C1 segment of cervical spinal cord (tissue), 14 donors: ENCODE results near the gene SIX3.

ENCODE experiments used
- DNase-seq, 14 donors: peaks; one replicate each; lab custom pipeline; 2025; lab: John Stamatoyannopoulos, UW

Gene SIX3

DNA sequence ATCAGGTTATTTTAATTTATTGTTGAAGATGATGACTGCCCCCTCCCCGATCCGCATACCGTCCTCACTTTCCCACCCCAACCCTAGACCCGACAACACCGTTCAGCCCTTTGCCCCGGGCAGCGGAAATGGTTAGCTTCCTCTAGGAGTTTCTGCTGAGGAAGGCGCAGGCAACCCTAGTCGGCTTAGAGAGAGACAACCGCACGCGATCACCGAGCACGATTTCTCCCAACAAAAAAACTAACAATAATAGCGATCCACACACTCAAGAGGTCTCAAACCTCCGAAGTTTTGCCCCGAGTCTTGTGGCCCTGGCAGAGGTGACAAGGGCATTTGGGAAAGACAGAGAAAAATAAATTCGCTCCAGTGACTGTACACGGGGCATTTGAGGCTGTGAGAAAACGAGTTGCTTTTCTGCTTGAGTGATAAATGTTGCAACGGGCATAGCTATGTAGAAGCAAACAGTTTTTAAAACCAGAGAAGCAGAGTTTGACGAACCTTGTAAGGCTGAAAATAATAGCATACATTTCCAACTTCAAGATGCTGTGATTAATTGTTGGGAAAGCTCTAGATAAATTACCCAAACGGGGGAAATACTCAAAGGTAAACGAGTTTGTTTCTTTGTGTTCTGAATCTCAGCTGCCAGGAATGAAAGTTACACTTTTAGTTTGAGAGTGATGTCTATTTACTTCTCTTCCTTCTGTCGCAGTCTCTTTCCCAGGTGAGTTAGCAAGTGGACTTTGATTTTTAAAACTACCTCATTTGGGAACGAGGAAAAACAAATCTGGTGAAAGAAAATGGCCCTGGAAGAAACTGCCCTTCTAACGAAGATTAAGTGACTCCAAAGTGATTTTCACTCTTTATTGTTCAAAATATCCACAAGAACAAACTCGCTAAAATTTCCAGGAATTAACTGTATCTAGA lies 11.0 kb upstream of the SIX3 start:
- DNase-seq, result no peak

DNA sequence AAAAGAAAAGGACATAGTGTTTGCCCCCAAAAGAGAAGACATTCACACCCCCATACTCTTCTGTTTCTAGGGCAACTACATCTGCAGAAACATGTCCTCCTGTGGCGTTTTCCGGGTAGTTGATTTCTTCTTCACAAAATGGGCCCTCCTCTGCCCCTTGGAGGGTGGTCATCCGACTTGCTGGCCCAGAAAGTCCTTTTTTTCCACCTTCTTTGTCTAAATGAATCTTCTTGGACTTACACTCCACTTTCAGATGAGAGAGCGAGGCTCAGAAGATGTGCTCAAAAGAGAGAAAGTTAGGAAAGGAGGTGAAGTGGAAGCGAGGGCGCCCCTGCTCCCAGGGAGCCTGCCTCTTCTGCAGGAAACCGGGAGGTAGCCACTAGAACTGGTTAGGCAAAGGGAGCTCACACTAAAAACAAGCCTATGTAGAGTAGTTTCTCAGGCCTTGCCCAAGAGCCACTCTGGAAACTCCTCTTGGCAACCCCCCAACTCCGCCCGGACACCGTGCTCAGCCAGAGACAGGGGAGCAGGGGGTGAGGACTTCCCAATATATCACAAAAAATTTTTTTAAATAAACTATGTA lies 10.2 kb upstream of the SIX3 start:
- DNase-seq, result no peak

- DNase-seq, result no peak
Measured at GRCh38 chr2:44932079-44932478, 9.4 kb upstream of the SIX3 start.

- DNase-seq, result no peak
Measured at GRCh38 chr2:44932564-44933392, 8.7 kb upstream of the SIX3 start.

DNA sequence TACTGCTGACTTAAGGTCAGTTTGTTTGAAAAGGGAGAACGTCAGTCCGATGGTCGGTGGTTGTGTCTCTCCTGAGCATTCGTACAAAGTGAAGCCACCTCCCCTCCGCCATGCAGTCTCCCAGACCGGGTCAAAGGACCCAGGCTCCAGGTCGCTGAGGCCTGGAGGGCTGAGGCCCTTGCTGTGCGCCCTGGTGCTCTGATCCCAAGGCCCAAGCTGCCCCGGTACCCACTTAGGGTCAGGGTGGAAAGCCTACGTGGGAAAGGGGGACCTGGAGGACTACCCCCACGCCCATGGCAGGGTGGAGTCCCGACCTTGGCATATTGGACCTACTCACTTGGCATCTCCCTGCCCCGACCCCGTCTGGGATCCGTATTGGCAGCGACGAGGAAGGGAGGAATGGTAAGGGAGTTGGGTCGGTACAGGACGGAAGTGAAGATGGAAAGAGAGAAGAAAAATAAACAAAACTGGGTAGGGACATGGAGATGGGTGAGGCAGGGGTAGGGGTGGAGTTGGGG lies 8.0 kb upstream of the SIX3 start:
- no peak for DNase-seq

DNA sequence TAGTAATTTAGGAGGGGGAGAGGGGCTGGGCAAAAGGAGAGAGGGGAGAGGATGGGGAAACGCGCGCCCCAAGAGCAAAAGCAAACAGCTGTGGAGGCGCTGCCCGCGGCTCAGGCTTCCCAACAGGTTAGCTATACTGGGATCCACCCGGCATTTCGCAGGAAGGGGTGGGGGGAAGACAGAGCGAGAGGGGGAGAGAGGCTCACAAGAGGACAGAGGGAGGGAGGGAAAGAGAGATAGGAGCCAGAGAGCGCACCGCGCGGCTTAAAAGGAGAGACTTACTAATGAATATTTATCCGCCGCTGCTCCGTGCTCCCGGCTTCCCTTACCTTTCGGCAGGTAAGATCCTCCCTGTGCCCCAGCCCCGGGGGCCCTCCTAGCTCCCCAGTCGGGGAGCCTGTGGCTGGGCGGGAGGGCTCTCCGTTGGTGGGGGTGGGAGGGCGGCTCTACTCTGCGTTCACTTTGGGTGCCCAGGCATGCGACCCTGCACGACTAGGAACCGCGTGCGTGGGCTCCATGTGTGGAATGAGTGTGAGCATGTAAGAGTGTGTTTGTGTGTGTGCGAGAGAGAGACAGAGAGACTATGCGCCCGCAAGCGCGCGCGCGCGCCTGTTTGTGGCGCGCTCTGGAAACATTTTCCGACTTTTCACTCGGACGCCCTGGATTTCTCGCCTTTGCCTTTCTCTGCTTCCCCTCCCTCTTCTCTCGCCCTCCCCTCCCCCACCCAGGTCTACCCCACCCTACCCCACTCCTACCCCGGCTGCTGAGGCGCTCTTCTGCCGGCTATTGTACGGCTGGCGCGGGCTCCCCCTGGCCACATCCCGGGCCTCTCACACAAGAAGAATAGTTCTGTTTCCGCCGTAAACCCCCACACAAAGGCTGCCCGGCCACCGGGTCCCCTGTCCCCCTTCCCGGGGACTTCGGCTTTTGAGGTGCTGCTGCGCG lies 7.2 kb upstream of the SIX3 start:
- no peak for DNase-seq

DNA sequence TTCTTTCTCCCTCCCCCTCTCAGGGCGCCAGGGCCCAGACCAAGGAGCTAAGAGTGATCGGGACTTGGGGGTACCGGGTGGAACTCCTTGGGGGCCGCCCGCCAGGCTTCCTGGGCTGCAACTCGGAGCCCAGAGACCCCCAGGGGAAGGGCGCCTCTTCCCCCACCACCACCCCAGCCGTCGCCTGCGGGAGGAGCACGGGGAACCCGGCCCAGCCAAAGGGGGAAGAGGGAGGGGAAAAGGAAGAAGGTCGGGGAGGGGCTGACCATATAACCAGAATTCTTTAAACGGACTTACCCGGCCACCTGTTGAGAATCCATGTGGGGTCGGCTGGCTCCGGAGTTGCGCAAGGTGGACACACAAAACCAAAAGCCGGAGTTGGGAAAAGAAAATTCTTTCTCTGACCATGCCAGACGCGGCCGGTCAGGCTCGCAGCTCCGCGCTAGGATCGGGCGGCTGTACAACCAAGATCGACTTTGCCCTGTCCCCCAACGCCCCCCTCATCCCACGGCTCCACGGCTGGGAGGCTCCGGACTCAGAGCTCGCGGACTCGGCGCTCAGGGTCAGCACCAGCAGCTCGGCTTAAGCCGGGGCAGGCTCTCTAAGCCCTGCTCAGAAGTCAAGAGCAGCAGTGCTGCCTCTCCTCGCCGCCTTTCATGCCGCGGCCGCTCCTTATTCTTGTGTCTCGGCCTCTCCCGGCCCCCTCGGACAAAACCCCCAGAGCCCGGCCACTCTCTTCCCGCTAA lies 6.3 kb upstream of the SIX3 start:
- DNase-seq, result no peak

- DNase-seq, result no peak
Measured at GRCh38 chr2:44935729-44936098, 5.8 kb upstream of the SIX3 start.

- no peak for DNase-seq
Measured at GRCh38 chr2:44936275-44936674, 5.2 kb upstream of the SIX3 start.

- DNase-seq, result no peak
Measured at GRCh38 chr2:44936715-44937687, 4.5 kb upstream of the SIX3 start.

DNA sequence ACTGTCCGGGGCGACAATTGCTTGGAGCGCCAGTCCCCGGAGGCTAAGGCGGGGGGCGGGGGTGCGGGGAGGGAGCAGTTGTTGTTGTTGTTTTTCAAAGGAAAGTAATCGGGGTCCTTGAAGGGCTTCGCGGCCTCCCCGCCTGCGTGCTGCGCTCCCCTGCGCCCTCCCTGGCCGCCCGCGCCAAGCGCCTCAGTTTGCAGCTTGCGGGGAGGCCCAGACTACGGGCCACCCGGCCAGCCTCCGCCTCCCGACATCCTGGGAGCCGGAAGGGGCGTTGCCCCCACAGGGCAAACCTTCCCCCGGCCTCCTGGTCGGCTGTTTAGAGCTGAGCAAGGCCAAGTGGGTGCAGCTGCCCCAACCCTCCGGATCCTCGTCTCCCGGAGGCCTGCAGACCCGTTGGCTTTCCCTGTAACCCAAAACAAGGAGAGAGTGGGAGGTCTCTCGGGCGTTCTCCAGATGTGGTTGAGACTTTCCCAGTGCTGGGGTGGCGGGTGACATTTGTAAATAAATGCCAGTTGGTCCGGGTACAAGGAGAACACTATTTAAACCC lies 3.7 kb upstream of the SIX3 start:
- DNase-seq, result no peak

- DNase-seq, result no peak
Measured at GRCh38 chr2:44938287-44939105, 3.0 kb upstream of the SIX3 start.

DNA sequence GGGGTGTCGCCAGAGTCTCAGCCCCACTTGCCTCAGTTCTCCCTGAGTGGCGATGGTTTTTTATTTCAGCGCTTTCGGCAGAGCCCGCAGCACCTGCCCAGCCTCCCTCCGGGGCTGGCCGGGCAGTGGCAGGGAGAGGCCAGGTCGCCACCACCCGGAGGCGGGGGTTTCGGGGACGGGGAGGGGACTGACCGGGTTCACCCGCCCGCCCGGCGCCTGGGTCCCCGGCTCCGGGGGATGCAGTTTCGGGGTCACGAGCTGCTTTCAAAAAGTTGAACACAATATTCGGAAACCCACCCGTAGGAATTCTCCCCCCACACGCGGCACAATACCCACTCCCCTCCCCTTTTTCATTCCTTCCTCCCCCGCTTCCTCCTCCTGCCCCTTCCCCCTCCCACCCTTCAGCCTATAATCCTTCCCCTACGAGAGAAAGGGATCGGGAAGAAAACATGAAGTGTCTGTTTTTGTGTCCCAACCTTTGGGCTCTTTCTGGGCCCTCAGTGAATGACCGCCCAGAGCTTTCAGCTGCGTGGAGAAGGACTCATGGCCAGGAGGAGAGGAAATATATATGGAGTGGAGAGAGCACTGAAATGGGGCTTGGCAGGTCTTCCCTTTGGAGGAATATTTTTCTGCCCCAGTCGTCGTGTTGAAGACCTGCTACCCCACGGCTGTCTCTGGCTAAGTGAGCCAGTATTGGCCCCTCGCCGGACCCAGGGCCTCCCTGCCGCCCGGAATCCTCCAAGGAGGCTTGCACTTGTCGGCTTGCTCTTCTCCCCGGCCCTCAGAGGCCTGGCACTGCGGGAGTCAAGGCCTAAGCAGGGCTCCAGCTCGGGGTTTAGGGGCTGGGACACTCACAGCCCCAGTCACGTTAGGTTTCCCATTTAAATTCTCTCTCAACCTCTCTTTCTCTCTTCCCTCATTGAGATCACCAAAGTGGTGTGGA lies 2.1 kb upstream of the SIX3 start:
- no peak for DNase-seq

- no peak for DNase-seq
Measured at GRCh38 chr2:44940049-44940494, 1.4 kb upstream of the SIX3 start.

- no peak for DNase-seq
Measured at GRCh38 chr2:44940732-44941464, 604 bp upstream of the SIX3 start.
